ENCODE measurements around the gene OR14A2. TPM values are rescaled to one million over a fixed set of nuclear protein-coding genes. Genes with fewer than 3 reads are reported as not detected.
"Not testable (repeated sequence)": the region's sequence is repeated elsewhere in the genome, so short reads cannot be mapped to it uniquely, and the experiment has no call there.

OR14A2 gene
- not detected for total RNA-seq
- long read RNA-seq, result 0 reads

- no peak for TF ChIP-seq CTCF (IDR thresholded peaks at IDR 0.05)
- Histone ChIP-seq H3K4me1 (no peaks in the 10 kb centered on the region), H3K36me3 (no peaks in the 10 kb centered on the region), H3K4me3 (no peak within 1 kb of the TSS), H3K9me3 (peaks cover 5% of the 10 kb centered on the region), H3K27me3 (ENCODE audit: low read depth) (no peaks in the 10 kb centered on the region), H3K27ac (no peak within 1 kb of the TSS)
- intact Hi-C loops (cut with DNase I), result no loop called here
- ATAC-seq (no peak), DNase-seq (no peak)
These were observed at the start of gene OR14A2 for GRCh38 chr1:247748041-247748440. Gene OR14A2, minus strand, starts transcription at chr1:247748141.

- Histone ChIP-seq H3K9me3 (no peaks in the 10 kb centered on the region), H3K36me3 (no peaks in the 10 kb centered on the region), H3K4me1 (no peaks in the 10 kb centered on the region), H3K27me3 (ENCODE audit: low read depth) (no peaks in the 10 kb centered on the region), H3K27ac (no peak overlapping the region), H3K4me3 (no peak overlapping the region)
- ATAC-seq (no peak), DNase-seq (no peak)
- intact Hi-C loops (cut with DNase I), result no loop called here
- no peak for TF ChIP-seq CTCF (IDR thresholded peaks at IDR 0.05)
These were observed 49.6 kb upstream of the OR14A2 start for GRCh38 chr1:247797518-247797917.

GRCh38 chr1:247769603-247770002 is 21.7 kb upstream of the OR14A2 start:
- H3K4me3 ChIP-seq, result no peak overlapping the region
- no peak for TF ChIP-seq CTCF (IDR thresholded peaks at IDR 0.05)
- ATAC-seq (no peak), DNase-seq (no peak)
- no peaks in the 10 kb centered on the region for H3K4me1 ChIP-seq
- intact Hi-C loops (cut with DNase I), result no loop called here
- no peaks in the 10 kb centered on the region for H3K27me3 ChIP-seq (ENCODE audit: low read depth)
- H3K9me3 ChIP-seq, result no peaks in the 10 kb centered on the region
- no peaks in the 10 kb centered on the region for H3K36me3 ChIP-seq
- no peak overlapping the region for H3K27ac ChIP-seq

GRCh38 chr1:247760456-247760855 is 12.5 kb upstream of the OR14A2 start, which contains the start of gene OR1C1:
Gene OR1C1, minus strand, starts transcription at chr1:247760556. Its CDS starts 2,150 bp downstream, at chr1:247758406.
- no peak for TF ChIP-seq CTCF (IDR thresholded peaks at IDR 0.05)
- Histone ChIP-seq H3K27ac (no peak within 1 kb of the TSS), H3K9me3 (no peaks in the 10 kb centered on the region), H3K4me3 (no peak within 1 kb of the TSS), H3K36me3 (no peaks in the 10 kb centered on the region), H3K27me3 (ENCODE audit: low read depth) (no peaks in the 10 kb centered on the region), H3K4me1 (no peaks in the 10 kb centered on the region)
- DNase-seq, result no peak
- no peak for ATAC-seq
- intact Hi-C loops (cut with DNase I), result no loop called here

GRCh38 chr1:247754311-247754710 is 6.4 kb upstream of the OR14A2 start:
- intact Hi-C loops (cut with DNase I); H3K36me3 ChIP-seq; ATAC-seq; H3K4me1 ChIP-seq; DNase-seq; H3K27me3 ChIP-seq (ENCODE audit: low read depth); H3K27ac ChIP-seq; H3K4me3 ChIP-seq; H3K9me3 ChIP-seq: not testable (repeated sequence)

- Histone ChIP-seq H3K9me3 (peaks cover 5% of the 10 kb centered on the region), H3K4me3 (no peak overlapping the region), H3K36me3 (no peaks in the 10 kb centered on the region), H3K27me3 (ENCODE audit: low read depth) (no peaks in the 10 kb centered on the region), H3K4me1 (no peaks in the 10 kb centered on the region), H3K27ac (no peak overlapping the region)
- ATAC-seq (peak in 1 of 2 donors; percentile 43), DNase-seq (no peak)
- intact Hi-C loops (cut with DNase I), result no loop called here
- TF ChIP-seq CTCF (IDR thresholded peaks at IDR 0.05), result no peak
These were observed 1.9 kb upstream of the OR14A2 start for GRCh38 chr1:247749870-247750269.
